Measurements from ENCODE around the gene MAP2. TPM values are rescaled to one million over a fixed set of nuclear protein-coding genes. Genes with fewer than 3 reads are reported as not detected.

MAP2 gene
- total and polyA plus RNA-seq, 2 of the 8 experiments (the other 6 are each of a cell fraction or from before 2014, with no cell fraction given): 5.9 to 9.4 TPM

GRCh38 chr2:209726311-209726710 is 302.5 kb downstream of the MAP2 start (continued):
- no peak for TF ChIP-seq SP1 (IDR thresholded peaks at IDR 0.05; ENCODE audit: low read depth, low read length)
- TF ChIP-seq BRCA1 (IDR thresholded peaks at IDR 0.05; ENCODE audit: low read depth, low read length): no peak
- no peak for TF ChIP-seq CHD1 (IDR thresholded peaks at IDR 0.05; ENCODE audit: low read depth, low read length)
- no peak for TF ChIP-seq E2F6 (IDR thresholded peaks at IDR 0.05)
- TF ChIP-seq EZH2 (IDR thresholded peaks at IDR 0.05; ENCODE audit: low read depth, low read length, severe bottlenecking): no peak
- TF ChIP-seq KDM1A (IDR thresholded peaks at IDR 0.05; ENCODE audit: borderline replicate concordance, low read length): no peak
- TF ChIP-seq CBX5 (IDR thresholded peaks at IDR 0.05; ENCODE audit: low read depth, low read length): no peak

Data from H1 (cell line).